GM10266 (cell line): Measurements from ENCODE around the gene CABLES2.

ENCODE experiments used
- DNase-seq: peaks from one replicate; pipeline ENCODE4 v3.0.0; 2012; ENCODE audit errors: extremely low spot score
- CTCF ChIP-seq: IDR thresholded peaks from 2 replicates; pipeline ENCODE4 v1.5.1; 2012; ENCODE audit warnings: mild to moderate bottlenecking, low read depth; ENCODE audit not compliant: control insufficient read depth, insufficient read depth; ENCODE audit errors: missing control alignments

Gene CABLES2

GRCh38 chr20:62365814-62366369, 41.2 kb downstream of the CABLES2 start:
- no peak for TF ChIP-seq CTCF
- no peak for DNase-seq

DNA sequence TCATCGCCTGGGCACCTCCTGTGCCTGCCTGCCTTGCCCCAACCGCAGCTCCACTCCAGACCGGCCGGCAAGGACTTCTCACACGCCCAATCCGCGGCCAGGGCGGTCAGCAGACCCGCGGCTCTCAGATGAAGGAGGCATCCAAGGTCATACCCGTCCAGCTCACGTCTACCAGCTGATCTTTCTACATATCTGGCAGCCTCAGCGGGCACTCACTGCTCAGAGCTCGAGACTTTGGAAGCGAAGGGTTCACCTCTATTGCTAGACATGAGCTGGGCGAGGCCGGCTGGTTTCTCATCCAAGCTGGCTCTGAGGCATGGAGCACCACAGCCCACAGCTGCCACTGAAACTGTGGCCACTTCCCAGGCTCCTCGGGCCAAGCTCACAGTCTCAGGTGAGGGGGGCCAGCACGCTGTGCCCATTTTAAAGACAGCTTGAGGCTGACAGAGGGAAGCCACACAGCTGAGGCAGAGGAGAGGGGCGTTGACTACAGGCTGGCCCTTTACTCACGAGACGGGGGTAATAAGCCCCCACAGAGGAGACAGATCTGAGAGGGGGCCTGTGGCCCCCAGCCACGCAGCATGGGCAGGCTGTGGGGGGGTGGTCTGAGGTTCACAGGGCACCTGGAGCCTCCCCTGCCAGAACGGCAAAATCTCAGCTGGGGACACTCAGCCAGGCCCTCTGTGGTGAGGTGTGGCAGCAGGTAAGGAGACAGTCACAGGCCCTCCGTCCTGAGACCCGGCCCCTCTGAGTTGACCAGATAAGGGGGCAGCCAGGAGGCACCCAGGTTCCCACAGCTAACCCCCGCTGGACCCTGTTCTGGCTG, 42.0 kb downstream of the CABLES2 start:
- TF ChIP-seq CTCF = no peak
- no peak for DNase-seq

GRCh38 chr20:62363920-62364851, 42.9 kb downstream of the CABLES2 start:
- no peak for TF ChIP-seq CTCF
- no peak for DNase-seq

- DNase-seq = no peak
These were observed 43.8 kb downstream of the CABLES2 start for GRCh38 chr20:62362991-62363919.

DNA sequence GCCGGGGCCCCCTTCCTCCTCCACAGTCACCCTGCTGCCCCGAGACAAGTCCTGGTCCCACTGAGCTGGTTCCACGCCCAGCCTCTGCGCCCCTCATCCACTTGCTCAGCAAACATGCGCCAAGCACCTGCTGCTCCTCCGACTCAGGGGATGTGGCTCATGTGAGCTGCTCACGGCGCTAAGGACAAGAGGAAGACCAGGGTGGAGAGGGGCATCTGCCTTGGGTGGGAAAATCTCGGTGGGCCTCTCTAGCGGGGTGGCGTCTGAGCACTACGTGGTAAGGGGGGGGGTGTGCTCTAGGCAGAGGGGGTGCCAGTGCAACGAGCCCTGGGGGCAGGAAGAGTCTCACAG, 44.5 kb downstream of the CABLES2 start:
- no peak for TF ChIP-seq CTCF
- DNase-seq = no peak

More at GRCh38 chr20:62362991-62363919, 43.8 kb downstream of the CABLES2 start:
- TF ChIP-seq CTCF = peak; percentile 16

- no peak for DNase-seq
- TF ChIP-seq CTCF = no peak
These were observed 45.1 kb downstream of the CABLES2 start for GRCh38 chr20:62361799-62362589.
